ENCODE data around the gene PARD3.

GRCh38 chr10:34203966-34204630 is 611.0 kb downstream of the PARD3 start:
- TF ChIP-seq CTCF (IDR thresholded peaks at IDR 0.05 in 2 of 3, conservative IDR thresholded peaks at IDR 0.05 in 1 of 3; ENCODE audit: borderline replicate concordance in 1 of 3, insufficient read depth in 1 of 3, low read depth in 2 of 3, low read length in 2 of 3) (no peak), SIN3A (IDR thresholded peaks at IDR 0.05; ENCODE audit: low read depth) (no peak), JUND (IDR thresholded peaks at IDR 0.05) (no peak), RAD21 (IDR thresholded peaks at IDR 0.05; ENCODE audit: low read depth) (no peak), EZH2 (IDR thresholded peaks at IDR 0.05) (no peak), POLR2A (IDR thresholded peaks at IDR 0.05; ENCODE audit: borderline replicate concordance, extremely low read depth, insufficient read depth, insufficient read length) (no peak)

All from HCT116 (cell line).